ENCODE measurements around the gene ZNF341. TPM values are rescaled to one million over a fixed set of nuclear protein-coding genes. Genes with fewer than 3 reads are reported as not detected.

Gene ZNF341
- total RNA-seq, 1 donor from 2014 or later: 3.3 TPM

DNA sequence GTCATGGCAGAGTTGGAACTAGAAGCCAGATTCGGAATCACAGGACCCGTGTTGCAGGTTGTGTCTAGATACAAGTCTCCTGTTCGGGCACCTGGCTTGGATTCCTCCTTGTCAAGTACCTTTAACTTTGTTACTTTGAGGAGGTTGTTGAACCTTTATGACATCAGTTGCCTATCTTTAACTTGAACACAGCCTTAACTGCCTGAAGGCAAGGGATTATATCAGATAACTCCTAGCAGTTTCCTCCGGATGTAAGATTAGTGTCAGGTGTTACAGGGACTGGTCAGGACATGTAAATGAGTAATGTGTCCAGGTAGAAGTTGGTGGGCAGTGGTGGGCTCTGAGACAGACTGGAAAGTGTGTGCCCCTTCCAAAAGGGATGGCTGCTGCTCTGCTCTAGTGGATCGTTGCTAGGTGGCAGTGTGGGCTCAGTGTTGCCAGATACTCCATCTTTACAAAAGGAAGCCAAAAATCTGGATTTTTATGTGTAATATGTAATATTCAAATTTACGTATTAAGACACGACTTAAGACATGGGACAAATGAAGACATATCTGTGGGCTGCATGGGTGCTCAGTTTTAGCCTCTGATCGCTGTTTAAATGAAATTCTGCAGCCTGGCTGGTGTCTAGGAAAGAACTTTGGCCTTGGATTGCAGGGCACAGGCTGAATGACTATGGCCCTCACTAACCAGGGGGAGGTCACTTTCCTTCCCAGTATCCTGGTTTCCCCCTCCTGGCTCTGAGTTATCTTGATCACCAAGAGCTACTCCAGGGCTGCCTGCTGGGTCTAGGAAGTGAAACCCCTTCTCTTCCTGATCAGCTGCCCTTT, 106.5 kb downstream of the ZNF341 start:
- Mint-ChIP-seq H3K4me1 (ENCODE audit: low read depth, unreplicated experiment) (peaks cover 23% of the 10 kb centered on the region), H3K27me3 (ENCODE audit: unreplicated experiment) (peaks cover 9% of the 10 kb centered on the region), H3K36me3 (ENCODE audit: unreplicated experiment) (peaks cover 8% of the 10 kb centered on the region), H3K27ac (ENCODE audit: unreplicated experiment) (no peak overlapping the region), H3K4me3 (ENCODE audit: unreplicated experiment) (no peak overlapping the region), H3K9me3 (ENCODE audit: unreplicated experiment) (peaks cover 4% of the 10 kb centered on the region)
- TF ChIP-seq, protein P1, sequence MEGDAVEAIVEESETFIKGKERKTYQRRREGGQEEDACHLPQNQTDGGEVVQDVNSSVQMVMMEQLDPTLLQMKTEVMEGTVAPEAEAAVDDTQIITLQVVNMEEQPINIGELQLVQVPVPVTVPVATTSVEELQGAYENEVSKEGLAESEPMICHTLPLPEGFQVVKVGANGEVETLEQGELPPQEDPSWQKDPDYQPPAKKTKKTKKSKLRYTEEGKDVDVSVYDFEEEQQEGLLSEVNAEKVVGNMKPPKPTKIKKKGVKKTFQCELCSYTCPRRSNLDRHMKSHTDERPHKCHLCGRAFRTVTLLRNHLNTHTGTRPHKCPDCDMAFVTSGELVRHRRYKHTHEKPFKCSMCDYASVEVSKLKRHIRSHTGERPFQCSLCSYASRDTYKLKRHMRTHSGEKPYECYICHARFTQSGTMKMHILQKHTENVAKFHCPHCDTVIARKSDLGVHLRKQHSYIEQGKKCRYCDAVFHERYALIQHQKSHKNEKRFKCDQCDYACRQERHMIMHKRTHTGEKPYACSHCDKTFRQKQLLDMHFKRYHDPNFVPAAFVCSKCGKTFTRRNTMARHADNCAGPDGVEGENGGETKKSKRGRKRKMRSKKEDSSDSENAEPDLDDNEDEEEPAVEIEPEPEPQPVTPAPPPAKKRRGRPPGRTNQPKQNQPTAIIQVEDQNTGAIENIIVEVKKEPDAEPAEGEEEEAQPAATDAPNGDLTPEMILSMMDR (IDR thresholded peaks at IDR 0.05; ENCODE audit: partially characterized antibody, unreplicated experiment): no peak
- no peak for DNase-seq

DNA sequence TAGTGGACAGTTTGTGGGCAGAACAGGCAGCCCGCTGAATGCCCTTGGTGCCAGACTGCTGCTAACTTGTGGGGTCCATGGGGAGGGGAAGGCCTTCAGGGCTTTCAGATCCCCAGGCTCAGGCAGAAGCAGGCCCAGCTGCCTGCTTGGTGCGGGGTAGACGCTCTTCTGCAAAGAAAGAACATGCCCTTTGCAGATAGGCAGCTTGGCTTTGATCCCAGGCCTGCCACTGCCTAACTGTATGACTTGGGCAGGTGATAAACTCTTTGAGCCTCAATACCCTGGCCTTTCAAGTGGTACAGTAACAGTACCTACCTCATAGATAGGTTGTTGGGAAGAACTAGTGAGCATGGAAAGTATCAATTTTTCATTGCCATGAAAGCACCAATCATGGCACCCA, 107.8 kb downstream of the ZNF341 start:
- Mint-ChIP-seq H3K27ac (ENCODE audit: unreplicated experiment) (no peak overlapping the region), H3K36me3 (ENCODE audit: unreplicated experiment) (peaks cover 8% of the 10 kb centered on the region), H3K27me3 (ENCODE audit: unreplicated experiment) (peaks cover 9% of the 10 kb centered on the region), H3K4me3 (ENCODE audit: unreplicated experiment) (no peak overlapping the region), H3K4me1 (ENCODE audit: low read depth, unreplicated experiment) (peaks cover 26% of the 10 kb centered on the region), H3K9me3 (ENCODE audit: unreplicated experiment) (peaks cover 4% of the 10 kb centered on the region)
- TF ChIP-seq, protein P1 (IDR thresholded peaks at IDR 0.05; ENCODE audit: partially characterized antibody, unreplicated experiment): no peak
- DNase-seq: no peak

DNA sequence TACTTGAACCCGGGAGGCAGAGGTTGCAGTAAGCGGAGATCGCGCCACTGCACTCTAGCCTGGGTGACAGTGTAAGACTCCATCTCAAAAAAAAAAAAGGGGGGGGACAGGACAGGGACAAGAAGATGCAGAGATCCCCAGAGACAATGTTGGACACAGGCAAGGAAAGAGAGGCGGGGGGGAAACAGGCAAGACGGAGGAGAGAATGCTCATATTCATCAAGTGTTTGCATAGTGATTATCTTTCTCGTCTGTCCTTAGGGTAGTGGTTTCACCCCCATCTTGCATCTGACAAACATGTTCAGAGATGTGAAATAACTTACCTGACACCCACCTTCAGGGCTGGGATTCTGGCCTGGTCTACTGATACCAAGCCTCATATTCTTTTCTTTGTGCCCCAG, 108.4 kb downstream of the ZNF341 start:
- no peak overlapping the region for H3K4me3 Mint-ChIP-seq (ENCODE audit: unreplicated experiment)
- peaks cover 9% of the 10 kb centered on the region for H3K27me3 Mint-ChIP-seq (ENCODE audit: unreplicated experiment)
- peaks cover 4% of the 10 kb centered on the region for H3K9me3 Mint-ChIP-seq (ENCODE audit: unreplicated experiment)
- H3K27ac Mint-ChIP-seq (ENCODE audit: unreplicated experiment): no peak overlapping the region
- H3K36me3 Mint-ChIP-seq (ENCODE audit: unreplicated experiment): peaks cover 8% of the 10 kb centered on the region
- peaks cover 26% of the 10 kb centered on the region for H3K4me1 Mint-ChIP-seq (ENCODE audit: low read depth, unreplicated experiment)
- DNase-seq: no peak
- TF ChIP-seq, protein P1 (IDR thresholded peaks at IDR 0.05; ENCODE audit: partially characterized antibody, unreplicated experiment): no peak

DNA sequence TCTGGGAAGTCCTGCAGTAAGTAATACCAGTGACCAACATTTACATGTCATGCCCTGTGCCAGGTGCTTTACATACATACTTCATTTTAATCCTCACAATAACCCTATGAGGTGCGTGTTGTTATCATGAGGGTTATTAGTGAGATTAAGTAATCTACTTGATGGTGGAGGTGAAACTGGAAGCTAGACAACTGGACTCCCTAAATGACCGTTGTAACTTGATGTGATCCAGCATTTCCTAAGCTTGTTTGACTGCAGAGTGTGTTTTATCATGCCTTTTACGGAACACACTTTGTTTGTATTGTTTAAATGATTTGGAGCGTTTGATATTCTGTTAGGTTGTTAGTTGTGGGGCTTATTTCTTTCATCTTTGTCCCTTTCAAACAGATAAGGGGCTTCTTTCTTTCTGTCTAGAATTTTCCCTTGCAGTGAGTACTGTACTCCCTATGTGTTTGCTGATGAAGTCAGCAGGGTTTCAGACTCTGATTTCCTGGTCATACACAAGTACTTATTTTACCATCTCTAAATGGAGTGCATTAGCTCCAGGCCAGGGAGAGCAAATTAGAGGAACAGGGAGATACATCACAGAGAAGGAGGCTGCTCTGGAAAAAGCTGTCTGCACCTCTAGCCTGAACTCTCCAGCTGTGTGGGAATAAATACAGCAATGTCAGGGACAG, 109.1 kb downstream of the ZNF341 start:
- Mint-ChIP-seq H3K27me3 (ENCODE audit: unreplicated experiment) (peaks cover 9% of the 10 kb centered on the region), H3K36me3 (ENCODE audit: unreplicated experiment) (peaks cover 3% of the 10 kb centered on the region), H3K27ac (ENCODE audit: unreplicated experiment) (no peak overlapping the region), H3K9me3 (ENCODE audit: unreplicated experiment) (peaks cover 4% of the 10 kb centered on the region), H3K4me1 (ENCODE audit: low read depth, unreplicated experiment) (peaks cover 26% of the 10 kb centered on the region), H3K4me3 (ENCODE audit: unreplicated experiment) (no peak overlapping the region)
- DNase-seq: no peak
- TF ChIP-seq, protein P1 (IDR thresholded peaks at IDR 0.05; ENCODE audit: partially characterized antibody, unreplicated experiment): no peak

DNA sequence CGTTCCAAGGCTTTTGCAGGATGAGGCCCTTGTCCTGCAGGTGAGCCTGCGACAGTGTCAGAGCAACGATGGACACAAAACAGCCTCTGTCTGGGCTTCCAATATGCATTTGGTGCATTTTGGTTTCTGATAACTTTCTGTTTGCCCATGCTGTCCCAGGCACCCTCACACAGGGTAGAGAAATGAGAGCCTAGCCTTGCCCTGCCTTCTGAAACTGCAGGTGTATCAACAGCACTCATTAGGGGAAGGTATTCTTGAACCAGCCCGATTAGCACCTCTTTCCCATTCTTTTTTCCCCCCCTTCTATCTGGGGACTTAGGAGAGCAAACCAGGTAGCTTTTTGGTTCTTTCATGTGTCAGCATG, 109.6 kb downstream of the ZNF341 start:
- peaks cover 29% of the 10 kb centered on the region for H3K4me1 Mint-ChIP-seq (ENCODE audit: low read depth, unreplicated experiment)
- TF ChIP-seq, protein P1 (IDR thresholded peaks at IDR 0.05; ENCODE audit: partially characterized antibody, unreplicated experiment): no peak
- no peak overlapping the region for H3K4me3 Mint-ChIP-seq (ENCODE audit: unreplicated experiment)
- H3K27me3 Mint-ChIP-seq (ENCODE audit: unreplicated experiment): peaks cover 9% of the 10 kb centered on the region
- no peak for DNase-seq
- peaks cover 6% of the 10 kb centered on the region for H3K9me3 Mint-ChIP-seq (ENCODE audit: unreplicated experiment)
- H3K27ac Mint-ChIP-seq (ENCODE audit: unreplicated experiment): no peak overlapping the region
- no peaks in the 10 kb centered on the region for H3K36me3 Mint-ChIP-seq (ENCODE audit: unreplicated experiment)
